Measurements from ENCODE around the gene B4GALT1. TPM values are rescaled to one million over a fixed set of nuclear protein-coding genes. Genes with fewer than 3 reads are reported as not detected.

B4GALT1 gene
- total RNA-seq, 1 donor from 2014 or later: 80.1 TPM

GRCh38 chr9:33135031-33135461 is 32.1 kb downstream of the B4GALT1 start:
- no peaks in the 10 kb centered on the region for H3K9me3 ChIP-seq
- no peak for TF ChIP-seq CTCF (IDR thresholded peaks at IDR 0.05)
- H3K27me3 ChIP-seq: no peaks in the 10 kb centered on the region
- H3K27ac ChIP-seq: no peak overlapping the region
- DNase-seq (no peak), ATAC-seq (no peak)
- H3K4me3 ChIP-seq: no peak overlapping the region
- peaks cover 65% of the 10 kb centered on the region for H3K4me1 ChIP-seq
- H3K36me3 ChIP-seq: peaks cover 40% of the 10 kb centered on the region
- intact Hi-C loops (cut with DNase I): no loop called here

GRCh38 chr9:33133186-33133585 is 34.0 kb downstream of the B4GALT1 start:
- ATAC-seq (no peak), DNase-seq (no peak)
- H3K4me1 ChIP-seq: peaks cover 53% of the 10 kb centered on the region
- H3K36me3 ChIP-seq: peaks cover 52% of the 10 kb centered on the region
- TF ChIP-seq CTCF (IDR thresholded peaks at IDR 0.05): no peak
- intact Hi-C loops (cut with DNase I): no loop called here
- no peaks in the 10 kb centered on the region for H3K27me3 ChIP-seq
- no peaks in the 10 kb centered on the region for H3K9me3 ChIP-seq
- no peak overlapping the region for H3K4me3 ChIP-seq
- no peak overlapping the region for H3K27ac ChIP-seq

- Histone ChIP-seq H3K4me3 (no peak overlapping the region), H3K4me1 (peaks cover 44% of the 10 kb centered on the region), H3K36me3 (peaks cover 60% of the 10 kb centered on the region), H3K27me3 (no peaks in the 10 kb centered on the region), H3K27ac (no peak overlapping the region), H3K9me3 (no peaks in the 10 kb centered on the region)
- intact Hi-C loops (cut with DNase I): no loop called here
- no peak for TF ChIP-seq CTCF (IDR thresholded peaks at IDR 0.05)
- ATAC-seq (peak; percentile 23), DNase-seq (no peak)
These were observed 35.1 kb downstream of the B4GALT1 start for GRCh38 chr9:33131790-33132772.

GRCh38 chr9:33130961-33131789 is 36.0 kb downstream of the B4GALT1 start:
- H3K4me1 ChIP-seq: peaks cover 37% of the 10 kb centered on the region
- intact Hi-C loops (cut with DNase I): no loop called here
- H3K4me3 ChIP-seq: no peak overlapping the region
- ATAC-seq (peak; percentile 7), DNase-seq (no peak)
- TF ChIP-seq CTCF (IDR thresholded peaks at IDR 0.05): no peak
- peaks cover 62% of the 10 kb centered on the region for H3K36me3 ChIP-seq
- H3K27ac ChIP-seq: no peak overlapping the region
- H3K9me3 ChIP-seq: no peaks in the 10 kb centered on the region
- no peaks in the 10 kb centered on the region for H3K27me3 ChIP-seq

GRCh38 chr9:33129886-33130881 is 37.0 kb downstream of the B4GALT1 start:
- H3K36me3 ChIP-seq: peaks cover 60% of the 10 kb centered on the region
- TF ChIP-seq CTCF (IDR thresholded peaks at IDR 0.05): no peak
- H3K4me3 ChIP-seq: no peak overlapping the region
- DNase-seq: no peak
- no peaks in the 10 kb centered on the region for H3K27me3 ChIP-seq
- intact Hi-C loops (cut with DNase I): no loop called here
- no peak overlapping the region for H3K27ac ChIP-seq
- H3K4me1 ChIP-seq: peaks cover 38% of the 10 kb centered on the region
- peak; percentile 68 for ATAC-seq
- H3K9me3 ChIP-seq: no peaks in the 10 kb centered on the region
